ENCODE results near the gene PRKAG3. TPM values are rescaled to one million over a fixed set of nuclear protein-coding genes. Genes with fewer than 3 reads are reported as not detected.
"Not testable (repeated sequence)": the region's sequence is repeated elsewhere in the genome, so short reads cannot be mapped to it uniquely, and the experiment has no call there.

The PRKAG3 gene
- total RNA-seq, 4 donors from 2014 or later, result not detected

- Histone ChIP-seq H3K36me3 (no peaks in the 10 kb centered on the region), H3K27ac (replicated peaks in 1 of 4) (no peak overlapping the region), H3K27me3 (peaks cover 0 to 74% (median 19%) of the 10 kb centered on the region in 4 donors), H3K4me3 (no peak overlapping the region), H3K4me1 (peaks cover 0 to 7% (median 7%) of the 10 kb centered on the region in 4 donors), H3K9me3 (no peaks in the 10 kb centered on the region)
- TF ChIP-seq POLR2AphosphoS5 (IDR thresholded peaks at IDR 0.05) (no peak), POLR2A (IDR thresholded peaks at IDR 0.05; ENCODE audit: low read depth) (no peak), CTCF (IDR thresholded peaks at IDR 0.05) (no peak), EP300 (IDR thresholded peaks at IDR 0.05) (no peak)
- no peak for DNase-seq (ENCODE audit: extremely low spot score)
- intact Hi-C loops (cut with DNase I), result no loop called here
- WGBS, result 78% methylated on average over 2 of the region's 2 CpGs
These were observed 19.2 kb upstream of the PRKAG3 start for GRCh38 chr2:218850796-218851195.

- intact Hi-C loops (cut with DNase I), result loop anchor here (5.0 kb wide), 1 partner anchor 137 kb away; the partner anchor contains the start of gene TTLL4
- Histone ChIP-seq H3K4me1 (peaks cover 0 to 7% (median 7%) of the 10 kb centered on the region in 4 donors), H3K4me3 (no peak overlapping the region), H3K9me3 (no peaks in the 10 kb centered on the region), H3K27me3 (peaks cover 0 to 66% (median 19%) of the 10 kb centered on the region in 4 donors), H3K27ac (replicated peaks in 1 of 4) (no peak overlapping the region), H3K36me3 (no peaks in the 10 kb centered on the region)
- TF ChIP-seq POLR2A (IDR thresholded peaks at IDR 0.05; ENCODE audit: low read depth) (no peak), POLR2AphosphoS5 (IDR thresholded peaks at IDR 0.05) (no peak), CTCF (IDR thresholded peaks at IDR 0.05) (no peak), EP300 (IDR thresholded peaks at IDR 0.05) (no peak)
- DNase-seq (ENCODE audit: extremely low spot score), result no peak
- WGBS, result 91% methylated on average over 7 of the region's 7 CpGs
These were observed 18.1 kb upstream of the PRKAG3 start for GRCh38 chr2:218849721-218850120.

GRCh38 chr2:218846963-218847362 is 15.4 kb upstream of the PRKAG3 start:
- not testable (repeated sequence) for H3K4me1 ChIP-seq; H3K9me3 ChIP-seq; H3K27ac ChIP-seq (replicated peaks in 1 of 4); H3K36me3 ChIP-seq; H3K4me3 ChIP-seq; DNase-seq (ENCODE audit: extremely low spot score)
- intact Hi-C loops (cut with DNase I), result loop anchor here (5.0 kb wide), 1 partner anchor 135 kb away; the partner anchor contains the start of gene TTLL4
- WGBS, result 77% methylated on average over 4 of the region's 18 CpGs
- H3K27me3 ChIP-seq, result peaks cover 0 to 44% (median 10%) of the 10 kb centered on the region in 4 donors

- DNase-seq (ENCODE audit: extremely low spot score); H3K36me3 ChIP-seq; H3K9me3 ChIP-seq; H3K4me1 ChIP-seq; H3K4me3 ChIP-seq; intact Hi-C loops (cut with DNase I); H3K27ac ChIP-seq (replicated peaks in 1 of 4): not testable (repeated sequence)
- 74% methylated on average over 5 of the region's 5 CpGs for WGBS
- peaks cover 0 to 19% (median under 1%) of the 10 kb centered on the region in 4 donors for H3K27me3 ChIP-seq
These were observed 12.7 kb upstream of the PRKAG3 start for GRCh38 chr2:218844334-218844733.

GRCh38 chr2:218839888-218840287 is 8.3 kb upstream of the PRKAG3 start:
- Histone ChIP-seq H3K4me3 (no peak overlapping the region), H3K27me3 (peaks cover 0 to 22% (median 0%) of the 10 kb centered on the region in 4 donors), H3K4me1 (no peaks in the 10 kb centered on the region), H3K36me3 (no peaks in the 10 kb centered on the region), H3K9me3 (peaks cover 0 to 15% (median 6%) of the 10 kb centered on the region in 4 donors), H3K27ac (replicated peaks in 1 of 4) (no peak overlapping the region)
- intact Hi-C loops (cut with DNase I), result no loop called here
- TF ChIP-seq EP300 (IDR thresholded peaks at IDR 0.05) (no peak), CTCF (IDR thresholded peaks at IDR 0.05) (no peak), POLR2AphosphoS5 (IDR thresholded peaks at IDR 0.05) (no peak), POLR2A (IDR thresholded peaks at IDR 0.05; ENCODE audit: low read depth) (no peak)
- 77% methylated on average over 1 of the region's 1 CpG for WGBS
- no peak for DNase-seq (ENCODE audit: extremely low spot score)

GRCh38 chr2:218839430-218839829 is 7.8 kb upstream of the PRKAG3 start:
- no peaks in the 10 kb centered on the region for H3K4me1 ChIP-seq
- intact Hi-C loops (cut with DNase I), result no loop called here

More at GRCh38 chr2:218839430-218839829, 7.8 kb upstream of the PRKAG3 start:
- no peak overlapping the region for H3K4me3 ChIP-seq
- peaks cover 0 to 26% (median 0%) of the 10 kb centered on the region in 4 donors for H3K27me3 ChIP-seq
- H3K36me3 ChIP-seq, result no peaks in the 10 kb centered on the region
- no peak for DNase-seq (ENCODE audit: extremely low spot score)
- no peak overlapping the region for H3K27ac ChIP-seq (replicated peaks in 1 of 4)
- TF ChIP-seq POLR2AphosphoS5 (IDR thresholded peaks at IDR 0.05) (no peak), CTCF (IDR thresholded peaks at IDR 0.05) (no peak), EP300 (IDR thresholded peaks at IDR 0.05) (no peak), POLR2A (IDR thresholded peaks at IDR 0.05; ENCODE audit: low read depth) (no peak)
- 85% methylated on average over 4 of the region's 4 CpGs for WGBS
- peaks cover 0 to 15% (median 6%) of the 10 kb centered on the region in 4 donors for H3K9me3 ChIP-seq
